Measurements from ENCODE around the gene DNM2.

DNM2 gene

GRCh38 chr19:10773969-10774368 lies 56.1 kb downstream of the DNM2 start:
- DNase-seq (ENCODE audit: low read depth in 2 of 2) = no peak

- DNase-seq (ENCODE audit: low read depth in 2 of 2) = no peak
Observed at GRCh38 chr19:10774893-10775292, 57.0 kb downstream of the DNM2 start.

DNA sequence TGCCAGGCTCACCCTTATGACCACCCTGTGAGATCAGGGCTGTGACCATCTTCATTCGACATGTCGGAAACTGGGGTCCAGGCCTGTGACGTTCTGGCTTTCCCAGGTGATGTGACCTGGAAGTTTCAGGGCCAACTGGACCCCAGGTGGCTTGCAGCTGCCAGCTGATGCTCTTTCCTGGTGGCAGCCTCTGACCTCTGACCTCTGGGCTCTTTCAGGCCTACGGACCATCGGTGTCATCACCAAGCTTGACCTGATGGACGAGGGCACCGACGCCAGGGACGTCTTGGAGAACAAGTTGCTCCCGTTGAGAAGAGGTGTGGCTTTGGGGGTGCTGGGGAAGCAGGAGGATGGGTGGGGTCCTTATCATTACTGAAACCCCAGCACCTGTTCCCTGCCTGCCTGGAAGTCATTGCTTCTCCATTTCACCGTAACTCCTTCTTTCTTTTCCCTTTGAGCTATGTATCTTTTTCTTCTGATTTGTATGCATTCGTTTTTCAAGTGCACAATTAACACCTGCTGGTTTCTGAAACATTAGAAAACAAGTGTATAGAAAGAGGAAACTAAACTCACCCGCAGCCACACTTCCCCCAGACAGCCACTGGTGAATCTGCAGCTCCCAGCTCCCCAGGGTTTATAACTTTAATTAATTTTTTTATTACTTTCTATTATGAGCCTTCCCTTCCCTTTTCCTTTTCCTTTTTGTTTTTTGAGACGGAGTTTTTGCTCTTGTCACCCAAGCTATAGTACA lies 59.2 kb downstream of the DNM2 start:
- DNase-seq (ENCODE audit: low read depth in 2 of 2) = no peak

DNA sequence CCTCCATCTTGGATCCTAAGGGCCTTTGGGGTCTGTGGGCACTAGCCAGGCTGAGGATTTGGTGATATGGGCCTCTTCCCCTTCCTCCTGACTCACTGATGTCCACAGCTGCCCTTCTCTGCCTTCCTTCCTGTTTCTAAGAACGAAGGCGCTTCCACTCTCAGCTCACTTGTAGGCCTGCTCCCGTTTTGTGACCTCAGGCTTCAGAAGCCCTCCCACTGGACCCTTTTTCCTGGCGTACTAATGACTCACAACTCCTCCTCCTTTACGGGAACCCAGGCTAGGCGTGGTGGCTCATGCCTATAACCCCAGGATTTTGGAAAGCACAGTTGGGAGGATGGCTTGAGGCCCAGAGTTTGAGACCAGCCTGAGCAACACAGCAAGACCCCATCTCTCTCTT lies 62.5 kb downstream of the DNM2 start:
- DNase-seq (ENCODE audit: low read depth in 2 of 2) = peak in 1 of 2 experiments; percentile 9

- DNase-seq (ENCODE audit: low read depth in 2 of 2) = no peak
Observed at GRCh38 chr19:10782795-10783194, 64.9 kb downstream of the DNM2 start.

GRCh38 chr19:10784257-10784656 lies 66.4 kb downstream of the DNM2 start:
- no peak for DNase-seq (ENCODE audit: low read depth in 2 of 2)

DNA sequence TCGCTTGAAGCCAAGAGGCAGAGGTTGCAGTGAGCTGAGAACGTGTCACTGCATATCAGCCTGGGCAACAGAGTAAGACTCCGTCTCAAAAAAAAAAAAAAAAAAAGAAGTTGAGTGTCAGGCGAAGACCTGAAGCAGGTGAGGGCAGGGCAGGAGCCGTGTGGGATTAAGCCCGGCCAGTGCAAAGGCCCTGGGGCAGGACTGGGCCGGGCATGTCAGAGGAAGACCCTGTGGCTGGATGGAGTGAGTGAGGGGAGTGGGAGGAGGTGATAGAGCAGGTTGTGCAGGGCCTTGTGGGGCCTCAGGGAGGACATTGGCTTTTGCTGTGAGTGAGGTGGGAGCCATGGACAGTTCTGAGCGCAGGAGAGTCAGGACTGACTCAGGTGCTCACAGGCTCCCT lies 70.3 kb downstream of the DNM2 start:
- DNase-seq (ENCODE audit: low read depth in 2 of 2) = no peak

GRCh38 chr19:10789866-10790265 lies 72.0 kb downstream of the DNM2 start:
- DNase-seq (ENCODE audit: low read depth in 2 of 2) = no peak

- no peak for DNase-seq (ENCODE audit: low read depth in 2 of 2)
Observed at GRCh38 chr19:10796653-10797052, 78.8 kb downstream of the DNM2 start.

DNA sequence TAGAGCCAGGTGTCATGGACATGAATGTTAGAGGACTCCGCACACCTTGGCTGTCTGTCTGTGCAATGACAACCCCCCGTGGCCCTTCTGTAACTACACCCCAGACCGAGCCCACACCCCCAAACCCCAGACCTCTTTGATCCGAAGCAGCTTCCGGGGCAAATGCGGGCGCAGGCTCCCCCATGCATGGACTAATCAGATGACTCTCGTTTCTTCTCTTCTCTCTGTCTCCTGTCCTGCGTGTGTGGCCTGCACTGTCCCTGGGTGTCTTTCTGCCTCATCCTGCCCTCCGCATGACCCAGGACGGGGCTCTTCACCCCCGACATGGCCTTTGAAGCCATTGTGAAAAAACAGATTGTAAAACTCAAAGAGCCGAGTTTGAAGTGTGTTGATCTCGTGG lies 79.2 kb downstream of the DNM2 start:
- DNase-seq (ENCODE audit: low read depth in 2 of 2) = no peak

DNA sequence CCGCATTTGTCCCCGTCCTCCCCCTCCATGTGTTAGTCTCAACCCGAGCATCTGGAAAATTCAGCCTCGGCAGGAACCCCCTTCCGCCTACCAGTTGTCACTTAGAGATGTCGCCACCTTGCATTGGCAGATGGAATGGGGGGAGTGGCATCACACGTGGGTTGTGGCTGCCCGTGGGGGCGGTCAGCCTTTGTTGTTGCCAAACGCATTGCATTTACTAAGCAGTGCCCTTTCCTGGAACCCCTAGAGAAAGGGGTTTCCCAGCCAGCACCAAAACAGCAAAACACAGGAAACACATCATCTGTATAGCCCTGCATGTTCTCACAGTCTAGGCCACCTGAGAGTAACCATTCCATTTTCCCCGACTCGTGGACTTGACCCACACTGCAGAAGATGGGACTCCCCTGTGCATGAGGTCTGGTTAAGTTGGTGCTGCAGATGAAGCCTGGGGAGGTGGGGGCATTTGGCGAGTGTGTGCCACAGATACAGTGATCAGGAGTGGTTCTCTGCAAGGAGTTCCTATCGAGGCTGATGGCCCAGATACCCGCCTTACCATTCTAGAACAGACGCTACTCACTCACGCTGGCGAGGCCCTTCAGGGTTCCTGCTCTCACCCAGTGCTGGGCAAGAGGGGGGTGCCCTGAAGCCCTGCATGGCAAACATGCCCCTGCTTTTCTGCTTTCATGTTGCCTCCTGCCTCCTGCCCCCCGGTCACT lies 79.8 kb downstream of the DNM2 start:
- DNase-seq (ENCODE audit: low read depth in 2 of 2) = no peak

- DNase-seq (ENCODE audit: low read depth in 2 of 2) = no peak
Observed at GRCh38 chr19:10800488-10800887, 82.6 kb downstream of the DNM2 start.

GRCh38 chr19:10802479-10802878 lies 84.6 kb downstream of the DNM2 start:
- no peak for DNase-seq (ENCODE audit: low read depth in 2 of 2)

DNA sequence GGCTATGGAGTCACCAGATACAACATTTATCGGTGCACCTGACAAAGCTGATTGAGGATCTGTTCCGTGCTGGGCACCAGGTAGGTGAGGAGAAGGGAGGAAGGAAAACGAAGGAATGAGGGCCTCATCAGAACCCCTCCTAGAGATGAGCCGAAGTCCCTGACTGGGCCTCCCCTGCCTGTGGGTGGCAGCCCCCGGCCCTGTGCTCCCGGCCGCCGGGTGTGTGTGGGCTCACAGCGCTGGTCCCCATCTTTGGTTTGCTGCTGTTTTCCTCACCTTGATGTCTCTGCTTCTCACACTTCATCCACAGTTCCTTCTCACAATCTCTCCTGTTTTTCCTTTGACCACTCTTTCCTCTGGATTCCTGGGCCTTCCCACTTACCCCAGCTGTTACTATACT lies 85.4 kb downstream of the DNM2 start:
- no peak for DNase-seq (ENCODE audit: low read depth in 2 of 2)

DNA sequence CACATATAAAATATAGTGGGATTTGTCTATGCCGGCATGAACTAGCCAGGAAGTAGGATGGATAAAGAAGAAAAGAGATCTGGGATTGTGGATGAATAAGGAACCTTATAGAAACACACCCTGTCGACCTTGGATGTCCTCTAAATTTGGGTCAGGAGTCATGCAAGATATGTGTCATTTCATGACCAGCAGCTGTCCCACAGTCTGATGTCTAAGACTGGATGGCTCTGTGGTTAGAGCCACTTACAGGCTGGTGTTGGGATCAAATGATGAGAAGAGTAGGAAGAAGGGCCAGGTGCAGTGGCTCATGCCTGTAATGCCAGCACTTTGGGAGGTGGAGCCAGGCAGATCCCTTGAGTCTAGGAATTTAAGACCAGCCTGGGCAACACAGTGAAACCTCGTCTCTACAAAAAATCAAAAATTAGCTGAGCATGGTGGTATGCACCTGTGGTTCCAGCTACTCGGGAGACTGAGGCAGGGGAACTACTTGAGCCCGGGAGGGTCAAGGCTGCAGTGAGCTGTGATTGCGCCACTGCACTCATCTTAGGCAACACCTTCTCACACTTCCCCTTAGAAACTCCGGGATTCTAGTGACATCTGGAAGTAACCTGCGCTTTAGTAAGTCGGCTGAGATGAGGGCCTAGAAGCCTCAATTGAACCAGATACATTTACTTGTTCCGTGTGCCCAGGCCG lies 87.3 kb downstream of the DNM2 start:
- DNase-seq (ENCODE audit: low read depth in 2 of 2) = no peak

- no peak for DNase-seq (ENCODE audit: low read depth in 2 of 2)
Observed at GRCh38 chr19:10805758-10806247, 87.9 kb downstream of the DNM2 start.

- no peak for DNase-seq (ENCODE audit: low read depth in 2 of 2)
Observed at GRCh38 chr19:10808937-10809649, 91.2 kb downstream of the DNM2 start.

GRCh38 chr19:10809651-10810285 lies 91.9 kb downstream of the DNM2 start:
- DNase-seq (ENCODE audit: low read depth in 2 of 2) = no peak

- no peak for DNase-seq (ENCODE audit: low read depth in 2 of 2)
Observed at GRCh38 chr19:10811391-10812111, 93.7 kb downstream of the DNM2 start.

- DNase-seq (ENCODE audit: low read depth in 2 of 2) = no peak
Observed at GRCh38 chr19:10812196-10812595, 94.3 kb downstream of the DNM2 start.

- DNase-seq (ENCODE audit: low read depth in 2 of 2) = peak; percentile 89 to 90
Observed at GRCh38 chr19:10812902-10813404, 95.1 kb downstream of the DNM2 start.

Measured in fibroblast of skin of left quadriceps (primary cell).